Cardiac fibroblast (primary cell): Measurements from ENCODE around the gene ANXA11.
A peak's percentile ranks its signal among the peaks of the same experiment; 100 is the strongest.

Source experiments
- DNase-seq, 2 donors: peaks; one replicate each; pipeline versions ENCODE4 v3.0.0 to v3.0.0-alpha.2; 2010; ENCODE audit warnings: low read depth in 2 of 2
- H3K4me3 ChIP-seq, 2 donors: replicated peaks in 1 of 2; 1 replicate in 1 of 2; 2 replicates in 1 of 2; pipeline ENCODE4 v1.5.1; 2011; ENCODE audit warnings: low read depth in 2 of 2, low read length in 2 of 2, mild to moderate bottlenecking in 2 of 2, moderate library complexity in 1 of 2
- CTCF ChIP-seq: IDR thresholded peaks from one replicate; pipeline ENCODE4 v1.5.1; 2011; ENCODE audit warnings: low read depth, mild to moderate bottlenecking, low read length, inconsistent platforms

Gene ANXA11

DNA sequence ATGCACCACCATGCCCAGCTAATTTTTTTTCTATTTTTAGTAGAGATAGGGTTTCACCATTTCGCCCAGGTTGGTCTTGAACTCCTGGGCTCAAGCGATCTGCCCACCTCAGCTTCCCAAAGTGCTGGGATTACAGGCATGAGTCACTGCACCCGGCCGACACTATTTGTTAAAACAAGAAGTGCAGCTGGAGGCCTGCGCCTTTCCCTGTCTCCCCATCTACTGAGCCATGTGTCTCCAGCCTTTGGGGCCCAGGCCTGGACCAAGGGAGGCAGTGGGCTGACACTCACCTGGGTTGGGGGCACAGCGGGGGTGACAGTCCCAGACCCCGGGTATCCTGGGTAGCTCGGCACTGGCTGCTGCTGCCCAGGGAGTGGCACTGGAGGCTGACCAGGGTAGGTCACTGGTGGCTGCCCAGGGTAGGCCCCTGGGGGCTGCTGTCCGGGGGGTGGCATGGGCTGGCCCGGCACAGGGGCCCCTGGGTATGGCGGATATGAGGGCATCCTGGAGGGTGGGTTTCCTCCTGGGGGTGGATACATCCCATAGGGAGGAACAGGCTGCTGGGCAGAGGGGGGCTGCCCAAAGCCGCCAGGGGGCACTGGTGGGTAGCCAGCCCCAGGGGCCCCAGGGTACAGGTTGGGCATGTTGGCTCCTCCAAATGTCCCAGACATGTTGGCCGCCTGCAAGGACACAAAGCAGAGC is 36.5 kb downstream of the ANXA11 start:
- H3K4me3 ChIP-seq: no peak overlapping the region
- peak; percentile 17 for TF ChIP-seq CTCF
- DNase-seq: no peak

- H3K4me3 ChIP-seq: no peak overlapping the region
- DNase-seq: peak in 1 of 2 donors; percentile 18
- TF ChIP-seq CTCF: no peak
Observed at GRCh38 chr10:80168162-80168511, 37.2 kb downstream of the ANXA11 start.

DNA sequence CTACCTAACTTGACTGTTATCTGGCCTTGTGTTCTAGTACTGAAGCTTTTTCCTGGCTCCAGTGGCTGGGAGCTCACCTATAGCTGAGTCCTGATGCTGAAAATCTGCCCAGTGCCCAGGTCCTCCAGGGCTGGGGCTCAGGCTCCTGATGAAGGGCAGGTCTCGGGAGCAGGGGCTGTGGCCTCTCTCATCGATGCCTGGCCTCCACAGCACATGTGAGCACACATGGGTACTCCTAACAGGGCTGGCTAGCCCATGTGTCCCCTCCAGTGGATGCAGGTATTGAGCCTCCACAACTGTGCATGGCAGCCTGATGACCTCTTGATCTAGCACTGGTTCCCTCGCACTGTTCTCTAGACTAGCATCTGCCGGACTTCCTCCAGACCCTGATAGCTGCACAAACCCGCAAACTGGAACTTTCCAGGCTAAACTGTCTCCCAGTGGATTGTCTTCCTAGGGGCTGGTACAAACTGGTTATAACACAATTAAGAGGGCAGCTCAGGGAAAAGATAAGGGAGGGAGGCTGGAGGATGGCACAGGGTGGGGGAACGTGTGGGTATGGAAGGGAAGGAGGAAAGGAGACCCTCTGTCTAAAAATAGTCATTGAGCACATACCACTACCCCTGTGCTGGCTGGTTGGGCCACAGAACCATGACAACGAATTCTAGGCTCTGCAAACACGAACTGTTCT is 37.7 kb downstream of the ANXA11 start:
- TF ChIP-seq CTCF: no peak
- no peak for DNase-seq

GRCh38 chr10:80166581-80167470 is 38.5 kb downstream of the ANXA11 start:
- DNase-seq: no peak
- H3K4me3 ChIP-seq: no peak overlapping the region
- TF ChIP-seq CTCF: no peak

More for the DNA sequence above, 37.7 kb downstream of the ANXA11 start:
- H3K4me3 ChIP-seq: no peak overlapping the region

- peak; percentile 49 to 73 for DNase-seq
- TF ChIP-seq CTCF: peak; percentile 39
- H3K4me3 ChIP-seq: no peak overlapping the region
Observed at GRCh38 chr10:80165173-80165572, 40.2 kb downstream of the ANXA11 start.

- no peak for TF ChIP-seq CTCF
- no peak for DNase-seq
- H3K4me3 ChIP-seq: no peak overlapping the region
Observed at GRCh38 chr10:80164596-80164995, 40.7 kb downstream of the ANXA11 start.
